HepG2 (cell line): ENCODE data around the gene CNNM4. TPM values are rescaled to one million over a fixed set of nuclear protein-coding genes. Genes with fewer than 3 reads are reported as not detected.

Source experiments
- AGO2 ChIP-seq: fragments of 200-400 bp; formaldehyde crosslinking; optimal IDR thresholded peaks from 2 replicates; pipeline ENCODE3; 2017; ENCODE audit warnings: mild to moderate bottlenecking, low read depth, low read length, moderate library complexity
- ARNT2 ChIP-seq: sonication (generic); formaldehyde crosslinking; IDR thresholded peaks from 2 replicates; pipeline ENCODE4 v1.8.0; 2022; ENCODE audit warnings: mild to moderate bottlenecking, low read depth, missing genetic modification reagents, moderate library complexity
- ATF7 ChIP-seq, 2 experiments: fragments of 450-650 bp in 1 of 2; sonication (generic) in 1 of 2; formaldehyde crosslinking in 1 of 2; IDR thresholded peaks; 2 replicates each; pipeline versions ENCODE4 v1.4.0 to v1.6.1; 2016 to 2020; ENCODE audit warnings: antibody characterized with exemption in 1 of 2, mild to moderate bottlenecking in 1 of 2, missing genetic modification reagents in 1 of 2
- CREBL2 ChIP-seq: sonication (generic); formaldehyde crosslinking; IDR thresholded peaks from 2 replicates; pipeline ENCODE4 v1.8.1; 2023; ENCODE audit warnings: missing genetic modification reagents, mild to moderate bottlenecking, borderline replicate concordance
- FOXK1 ChIP-seq: sonication (generic); formaldehyde crosslinking; IDR thresholded peaks from 2 replicates; pipeline ENCODE4 v1.4.0; 2020; ENCODE audit warnings: low read depth, missing genetic modification reagents, borderline replicate concordance
- MEIS1 ChIP-seq: sonication (generic); formaldehyde crosslinking; IDR thresholded peaks from 2 replicates; pipeline ENCODE4 v1.9.0; 2021; ENCODE audit warnings: mild to moderate bottlenecking, missing genetic modification reagents, moderate library complexity, borderline replicate concordance
- MIER3 ChIP-seq: IDR thresholded peaks from 2 replicates; pipeline ENCODE4 v1.6.1; 2016; ENCODE audit warnings: missing compliant biosample characterization, borderline replicate concordance
- MNT ChIP-seq: fragments of 450-650 bp; IDR thresholded peaks from 2 replicates; pipeline ENCODE4 v1.6.1; 2016
- MTA1 ChIP-seq: sonication (generic); formaldehyde crosslinking; IDR thresholded peaks from 2 replicates; pipeline ENCODE4 v1.4.0; 2020; ENCODE audit warnings: missing genetic modification reagents, mild to moderate bottlenecking, borderline replicate concordance
- MYC ChIP-seq: sonication (generic); formaldehyde crosslinking; IDR thresholded peaks from 2 replicates; pipeline ENCODE4 v1.9.0; 2021; ENCODE audit warnings: missing genetic modification reagents, borderline replicate concordance
- PATZ1 ChIP-seq: sonication (generic); formaldehyde crosslinking; IDR thresholded peaks from 2 replicates; pipeline ENCODE4 v1.4.0; 2020; ENCODE audit warnings: missing genetic modification reagents
- PHF8 ChIP-seq: sonication (generic); formaldehyde crosslinking; IDR thresholded peaks from 2 replicates; pipeline ENCODE4 v1.5.0; 2020; ENCODE audit warnings: missing genetic modification reagents
- RELA ChIP-seq: sonication (generic); formaldehyde crosslinking; IDR thresholded peaks from 2 replicates; pipeline ENCODE4 v1.4.0; 2020; ENCODE audit warnings: missing genetic modification reagents
- RORA ChIP-seq: sonication (generic); formaldehyde crosslinking; IDR thresholded peaks from 2 replicates; pipeline ENCODE4 v1.5.0; 2020; ENCODE audit warnings: mild to moderate bottlenecking, missing genetic modification reagents, moderate library complexity
- SP2 ChIP-seq: sonication (generic); formaldehyde crosslinking; IDR thresholded peaks from 2 replicates; pipeline ENCODE4 v1.5.1; 2020; ENCODE audit warnings: mild to moderate bottlenecking, missing genetic modification reagents
- TMF1 ChIP-seq: sonication (generic); formaldehyde crosslinking; IDR thresholded peaks from 2 replicates; pipeline ENCODE4 v1.8.1; 2022; ENCODE audit warnings: low read depth, missing genetic modification reagents
- USF2 ChIP-seq, 2 experiments: sonication (generic) in 1 of 2; formaldehyde crosslinking in 1 of 2; IDR thresholded peaks; 2 replicates each; pipeline versions ENCODE4 v1.5.1 to v1.6.1; 2011 to 2020; ENCODE audit warnings: borderline replicate concordance in 1 of 2, low read depth in 1 of 2, low read length in 1 of 2, mild to moderate bottlenecking in 1 of 2, missing genetic modification reagents in 1 of 2, moderate library complexity in 1 of 2
- ZFP41 ChIP-seq: sonication (generic); formaldehyde crosslinking; IDR thresholded peaks from 2 replicates; pipeline ENCODE4 v1.4.0; 2020; ENCODE audit warnings: mild to moderate bottlenecking, missing genetic modification reagents, borderline replicate concordance
- ZKSCAN8 ChIP-seq: IDR thresholded peaks from 2 replicates; pipeline ENCODE4 v1.6.1; 2016; ENCODE audit warnings: borderline replicate concordance, missing genetic modification reagents, missing compliant biosample characterization
- ZMYM4 ChIP-seq: sonication (generic); formaldehyde crosslinking; IDR thresholded peaks from 2 replicates; pipeline ENCODE4 v1.8.1; 2023; ENCODE audit warnings: mild to moderate bottlenecking, missing genetic modification reagents
- ZNF101 ChIP-seq: sonication (generic); formaldehyde crosslinking; IDR thresholded peaks from 2 replicates; pipeline ENCODE4 v1.4.0; 2020; ENCODE audit warnings: mild to moderate bottlenecking, low read depth, missing genetic modification reagents, borderline replicate concordance
- ZNF782 ChIP-seq: sonication (generic); formaldehyde crosslinking; IDR thresholded peaks from 2 replicates; pipeline ENCODE4 v1.4.0; 2020; ENCODE audit warnings: missing genetic modification reagents, mild to moderate bottlenecking, borderline replicate concordance
- polyA plus RNA-seq, 8 experiments: library from polyadenylated mRNA; depleted of rRNA in 3 of 8; stranded (reverse) in 7 of 8; unstranded in 1 of 8; fragments of >200 nt; fragmentation: Illumina TruSeq in 4 of 8; extraction: Trizol in 4 of 8; gene quantifications; 2 replicates each; pipeline versions ENCODE4 v1.2.1 to v1.2.3, GENCODE V29; 2011 to 2016; ENCODE audit warnings: low read depth in 4 of 8, missing spikeins in 1 of 8, mixed read lengths in 1 of 8; ENCODE audit not compliant: insufficient read depth in 1 of 8
- total RNA-seq, 5 experiments: library from RNA; depleted of rRNA; stranded (reverse); fragments of >200 nt; fragmentation: Illumina TruSeq; extraction: Trizol; gene quantifications; 2 replicates each; pipeline ENCODE4 v1.2.3, GENCODE V29; 2016; ENCODE audit warnings: low read depth in 1 of 5

CNNM4 gene
- total and polyA plus RNA-seq, 2 of the 13 experiments (the other 11 are each of a cell fraction or from before 2014, with no cell fraction given): 5.9 to 8.4 TPM

GRCh38 chr2:96739633-96740428 is 20.9 kb upstream of the CNNM4 start, which contains the start of gene LMAN2L (continued):
- TF ChIP-seq USF2 (IDR thresholded peaks at IDR 0.05; ENCODE audit: low read depth, low read length) (no peak; the same call in 1 of the 2 replicates), USF2 (CRISPR knock-in tag; IDR thresholded peaks at IDR 0.05; ENCODE audit: borderline replicate concordance) (peak; percentile 81), MTA1 (CRISPR knock-in tag) (peak; percentile 91; the same call in 1 of the 2 replicates), MYC (CRISPR knock-in tag) (peak; percentile 53; the same call in 1 of the 2 replicates), RELA (no peak), TMF1 (CRISPR knock-in tag) (peak; percentile 68; the same call in 1 of the 2 replicates), ZFP41 (CRISPR knock-in tag) (0 out of 2 replicates have a peak, but pooled peaks have one; percentile 31), ZNF782 (CRISPR knock-in tag) (0 out of 2 replicates have a peak, but pooled peaks have one; percentile 40), MEIS1 (CRISPR knock-in tag) (peak; percentile 53; the same call in 1 of the 2 replicates), ZMYM4 (CRISPR knock-in tag) (peak; percentile 58; the same call in 1 of the 2 replicates), AGO2 (peak; percentile 21), ATF7 (IDR thresholded peaks at IDR 0.05) (no peak), ATF7 (CRISPR knock-in tag; IDR thresholded peaks at IDR 0.05) (0 out of 2 replicates have a peak, but pooled peaks have one; percentile 46), PATZ1 (peak; percentile 33; the same call in 1 of the 2 replicates), MIER3 (CRISPR knock-in tag) (peak; percentile 36; the same call in 1 of the 2 replicates), MNT (peak; percentile 31; the same call in 1 of the 2 replicates), SP2 (CRISPR knock-in tag) (peak; percentile 93), RORA (no peak), ZNF101 (no peak), PHF8 (CRISPR knock-in tag) (peak; percentile 86), FOXK1 (CRISPR knock-in tag) (peak; percentile 59; the same call in 1 of the 2 replicates), ZKSCAN8 (CRISPR knock-in tag) (no peak), CREBL2 (0 out of 2 replicates have a peak, but pooled peaks have one; percentile 77), ARNT2 (peak; percentile 72; the same call in 1 of the 2 replicates)
